EL (cell line): ENCODE results near the gene ITGAE.
"Not testable (repeated sequence)": the region's sequence is repeated elsewhere in the genome, so short reads cannot be mapped to it uniquely, and the experiment has no call there.

Experiments used
- DNase-seq: peaks from one replicate; pipeline ENCODE4 v3.0.0-alpha.2; 2016

Gene ITGAE

GRCh38 chr17:3723556-3724377 is 77.2 kb downstream of the ITGAE start, which contains the start of gene HASPIN:
TSS of gene HASPIN (plus strand) at chr17:3723903. CDS start at chr17:3723936, 33 bp downstream.
- DNase-seq = peak; percentile 90

DNA sequence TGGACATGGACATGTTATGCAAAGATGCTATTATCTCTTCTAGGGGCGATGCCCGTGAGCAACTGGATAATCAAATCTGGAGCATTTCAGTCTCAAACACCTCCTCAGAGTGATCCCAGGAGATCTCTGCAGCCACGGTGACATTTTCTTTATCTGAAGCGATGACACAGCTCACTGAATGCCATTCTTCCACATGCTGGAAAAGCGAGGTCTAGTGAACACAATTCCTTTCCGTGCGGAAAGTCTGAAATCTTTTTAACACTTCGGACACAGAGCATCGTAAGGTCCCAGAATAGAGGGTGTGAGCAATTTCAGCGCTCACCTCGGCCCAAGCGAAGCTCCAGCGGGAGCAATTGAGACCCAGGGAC is 77.8 kb downstream of the ITGAE start:
- DNase-seq = no peak

DNA sequence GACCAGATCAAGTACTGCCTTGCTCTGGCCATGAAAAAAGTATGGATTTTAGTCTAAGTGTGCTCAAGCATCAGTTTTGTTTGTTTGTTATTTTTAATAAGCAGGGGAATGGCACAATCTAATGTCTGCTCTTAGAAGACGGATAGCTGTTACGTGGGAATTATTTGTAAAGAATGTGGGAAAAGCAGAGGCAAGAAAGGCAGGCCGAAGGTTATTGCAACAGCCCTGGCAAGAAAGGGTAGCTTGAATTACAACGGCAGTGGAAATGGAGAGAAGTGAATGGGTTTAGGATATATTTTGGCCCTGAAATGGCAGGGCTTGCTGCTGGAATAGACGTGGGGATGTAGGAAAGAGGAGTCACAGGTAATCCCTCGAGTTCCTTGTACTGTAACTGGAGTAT is 78.3 kb downstream of the ITGAE start:
- DNase-seq = no peak

- no peak for DNase-seq
Measured at GRCh38 chr17:3719265-3719664, 81.7 kb downstream of the ITGAE start.

DNA sequence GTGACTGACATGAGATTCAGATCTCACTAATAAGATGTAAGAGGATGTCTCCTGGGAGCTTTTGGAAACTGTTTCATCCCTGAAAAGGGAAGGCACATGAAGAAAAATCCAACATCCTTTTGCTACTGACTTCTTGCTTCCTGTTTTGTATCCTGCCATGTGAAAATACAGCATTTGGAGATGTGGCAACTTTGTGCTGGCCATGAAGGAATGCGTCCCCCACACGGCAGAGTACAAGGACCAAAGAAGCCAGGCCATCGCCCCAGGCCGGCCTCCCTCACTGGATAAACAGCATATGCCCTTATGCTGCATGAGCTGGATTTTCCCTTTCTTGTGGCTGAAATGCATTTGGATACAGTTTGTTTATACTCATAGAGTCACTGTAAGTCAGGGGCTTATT is 82.8 kb downstream of the ITGAE start:
- no peak for DNase-seq

GRCh38 chr17:3715296-3715695 is 85.7 kb downstream of the ITGAE start:
- no peak for DNase-seq

DNA sequence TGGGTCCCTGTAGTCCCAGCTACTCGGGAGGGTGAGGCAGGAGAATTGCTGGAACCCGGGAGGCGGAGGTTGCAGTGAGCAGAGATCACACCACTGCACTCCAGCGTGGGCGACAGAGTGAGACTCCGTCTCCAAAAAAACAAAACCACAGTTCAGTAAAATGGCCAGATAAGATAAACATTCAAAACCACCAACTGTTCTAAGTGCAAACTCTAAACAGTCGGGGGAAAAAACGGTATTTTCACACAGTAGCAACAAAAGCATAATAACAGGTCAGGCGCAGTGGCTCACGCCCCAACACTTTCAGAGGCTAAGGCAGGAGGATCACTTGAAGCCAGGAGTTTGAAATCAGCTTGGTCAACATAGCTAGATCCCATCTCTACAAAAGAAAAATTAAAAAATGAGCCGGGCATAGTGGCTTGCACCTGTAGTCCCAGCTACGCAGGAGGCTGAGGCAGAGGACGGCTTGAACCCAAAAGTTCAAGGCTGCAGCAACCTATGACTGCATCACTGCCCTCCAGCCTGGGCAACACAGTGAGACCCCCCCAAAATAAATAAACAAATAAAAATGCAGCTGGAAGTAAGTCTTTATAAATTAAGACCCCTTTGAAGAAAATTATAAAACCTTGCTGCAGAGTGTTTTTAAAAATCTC is 88.1 kb downstream of the ITGAE start:
- no peak for DNase-seq

GRCh38 chr17:3710951-3711383 is 90.0 kb downstream of the ITGAE start:
- peak; percentile 77 for DNase-seq

GRCh38 chr17:3708366-3708765 is 92.6 kb downstream of the ITGAE start:
- DNase-seq = no peak

DNA sequence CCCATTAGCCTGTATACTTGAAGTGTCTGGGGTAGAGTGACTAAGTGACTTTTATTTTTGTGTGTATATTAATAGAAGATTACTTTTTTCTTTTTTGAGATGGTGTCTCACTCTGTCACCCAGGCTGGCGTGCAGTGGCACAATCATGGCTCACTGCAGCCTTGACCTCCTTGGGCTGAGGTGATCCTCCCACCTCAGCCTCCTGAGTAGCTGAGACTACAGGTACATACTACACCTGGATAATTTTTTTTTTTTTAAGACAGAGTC is 95.3 kb downstream of the ITGAE start:
- DNase-seq = not testable (repeated sequence)

DNA sequence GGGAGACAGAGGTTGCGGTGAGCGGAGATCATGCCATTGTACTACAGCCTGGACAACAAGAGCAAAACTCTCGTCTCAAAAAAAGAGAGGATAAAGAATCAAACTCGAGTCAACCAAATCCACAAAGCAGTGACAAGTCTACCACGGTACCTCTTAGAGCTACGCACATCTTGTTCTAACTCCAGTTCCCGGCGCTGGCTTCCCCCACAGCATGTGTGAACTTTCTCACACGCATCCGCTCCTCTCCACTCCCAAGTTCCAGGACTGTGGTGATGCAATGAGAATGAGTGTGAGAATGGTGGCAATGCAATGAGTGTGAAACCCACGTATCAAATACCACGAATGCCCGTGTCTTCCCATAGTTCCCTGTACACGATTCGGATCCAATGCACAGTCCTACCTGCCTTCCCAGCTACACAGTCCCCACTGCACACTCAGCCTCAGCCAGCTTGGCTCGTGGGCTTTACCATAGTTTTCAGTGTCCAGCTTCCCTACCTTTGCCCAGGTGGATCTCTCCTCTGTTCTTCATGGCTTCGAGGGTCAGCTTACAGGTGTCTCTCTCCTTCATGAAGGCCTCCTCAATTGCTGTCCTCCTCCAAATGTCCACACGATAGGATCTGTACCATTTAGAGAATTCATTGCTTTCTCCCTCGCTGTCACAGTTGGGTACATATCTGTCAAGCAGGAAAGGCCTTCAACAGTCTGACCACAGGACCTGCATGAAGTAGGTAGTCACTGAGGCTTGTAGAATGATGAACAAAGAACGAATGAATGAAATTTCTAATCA is 95.9 kb downstream of the ITGAE start:
- no peak for DNase-seq

GRCh38 chr17:3702041-3702539 is 98.9 kb downstream of the ITGAE start:
- DNase-seq = not testable (repeated sequence)

GRCh38 chr17:3699951-3700350 is 101.0 kb downstream of the ITGAE start:
- DNase-seq = no peak

GRCh38 chr17:3698139-3698538 is 102.8 kb downstream of the ITGAE start:
- DNase-seq = no peak

GRCh38 chr17:3697103-3697476 is 103.9 kb downstream of the ITGAE start:
- DNase-seq = no peak

DNA sequence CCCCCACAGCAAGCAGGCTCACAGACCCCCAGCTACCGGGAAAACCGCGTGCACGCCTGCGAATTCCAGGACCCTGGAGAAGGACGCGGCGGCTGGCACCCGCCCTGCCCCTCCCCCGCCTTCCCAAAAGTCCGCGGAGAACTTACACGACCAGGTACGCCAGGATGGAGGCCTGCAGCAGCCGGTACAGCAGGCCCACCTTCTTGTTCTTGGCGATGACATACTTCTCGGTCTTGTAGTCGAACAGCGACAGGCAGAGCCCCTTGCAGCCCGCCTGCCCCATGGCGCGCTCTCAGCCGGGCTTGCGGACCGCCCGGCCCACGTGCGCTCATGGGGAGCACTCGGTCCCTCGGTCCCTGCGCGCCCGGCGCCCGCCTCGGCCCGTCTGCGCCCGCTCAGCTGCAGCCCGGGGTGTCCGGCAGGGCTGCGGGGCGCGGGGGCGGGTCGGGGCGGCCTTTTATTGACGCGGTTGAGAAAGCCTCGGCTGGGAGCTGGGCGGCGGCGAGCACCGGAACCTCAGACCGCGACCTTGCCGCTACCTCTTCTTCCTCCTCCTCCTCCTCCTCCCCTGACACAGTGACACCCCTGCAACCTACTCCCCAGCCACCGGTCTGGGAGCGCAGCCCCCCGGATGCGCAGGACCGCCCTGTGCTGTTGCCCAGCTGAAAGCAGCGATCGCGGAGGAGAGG is 105.1 kb downstream of the ITGAE start, which contains the start of gene P2RX5:
Gene P2RX5 (minus strand): TSS at position 433 of the 689 bp plus-strand sequence. CDS start 150 bp downstream, at position 283.
- DNase-seq = peak; percentile 22

- peak; percentile 40 for DNase-seq
Measured at GRCh38 chr17:3695129-3695722, 105.8 kb downstream of the ITGAE start.

DNA sequence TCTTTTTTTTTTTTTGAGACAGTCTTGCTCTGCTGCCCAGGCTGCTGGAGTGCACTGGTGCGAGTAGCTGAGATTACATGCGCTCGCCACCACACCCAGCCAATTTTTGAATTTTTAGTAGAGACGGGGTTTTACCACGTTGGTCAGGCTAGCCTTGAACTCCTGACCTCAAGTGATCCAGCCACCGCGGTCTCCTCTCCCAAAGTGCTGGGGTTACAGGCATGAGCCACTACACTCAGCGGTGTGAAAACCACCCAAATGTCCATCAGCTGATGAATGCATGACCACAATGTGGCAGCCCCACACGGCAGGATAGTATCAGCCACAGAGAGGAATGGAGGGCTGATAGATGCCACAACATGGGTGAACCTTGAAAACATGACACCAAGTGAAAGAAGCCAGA is 107.2 kb downstream of the ITGAE start:
- DNase-seq = no peak

GRCh38 chr17:3693141-3693540 is 107.8 kb downstream of the ITGAE start:
- no peak for DNase-seq

GRCh38 chr17:3692346-3692745 is 108.6 kb downstream of the ITGAE start:
- no peak for DNase-seq

DNA sequence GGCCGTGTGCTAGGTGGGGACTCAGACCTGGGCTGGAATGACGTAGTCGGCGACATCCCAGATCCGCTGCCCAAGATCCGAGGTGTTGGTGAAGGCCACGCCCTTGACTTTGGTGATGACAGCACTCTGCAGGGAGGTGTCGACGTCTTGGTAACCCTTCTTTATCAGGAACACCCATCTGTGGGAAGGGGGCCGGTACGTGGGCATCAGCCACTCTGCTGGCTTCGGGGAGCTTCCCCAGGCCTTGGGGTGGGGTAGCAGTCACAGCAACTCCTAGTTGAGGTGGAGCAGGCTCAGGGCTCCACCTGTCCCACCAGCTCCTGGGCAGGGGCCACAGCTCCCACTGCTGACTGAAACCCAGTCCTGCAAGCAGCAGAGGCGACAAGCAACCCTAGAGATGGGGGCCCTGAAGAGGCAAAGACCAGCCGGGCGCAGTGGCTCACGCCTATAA is 109.3 kb downstream of the ITGAE start:
- DNase-seq = no peak

DNA sequence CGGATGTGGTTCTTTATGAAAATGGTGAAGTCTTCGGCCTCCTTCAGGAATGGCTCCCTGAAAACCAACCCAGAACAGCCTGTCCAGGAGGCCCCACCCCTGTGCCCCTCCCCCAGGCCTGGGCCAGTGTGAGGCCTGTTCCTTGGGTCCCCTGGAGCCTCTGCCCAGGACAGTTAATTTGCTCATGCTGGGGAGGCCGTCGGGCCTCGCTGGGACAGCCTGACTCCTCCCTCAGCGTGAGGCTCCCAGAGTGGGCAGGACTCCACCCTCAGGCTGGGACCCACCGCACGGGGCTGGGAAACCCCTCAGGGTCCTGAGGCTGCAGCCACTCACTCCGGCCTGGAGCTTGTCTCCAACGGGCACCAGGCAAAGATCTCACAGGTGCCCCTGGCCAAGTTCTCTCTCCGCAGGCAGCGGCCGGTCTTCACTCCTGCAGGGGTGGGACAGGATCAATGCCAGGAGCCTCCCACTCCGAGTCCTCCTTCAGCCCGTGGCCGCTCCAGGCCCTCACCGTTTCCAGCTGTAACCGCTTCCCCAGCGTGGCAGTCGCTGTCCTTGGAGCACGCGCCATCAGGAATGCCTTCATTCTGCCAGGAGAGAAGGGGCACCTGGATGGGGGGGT is 110.8 kb downstream of the ITGAE start:
- DNase-seq = no peak
